LNCaP clone FGC (cell line): ENCODE measurements around the gene PSMD11.

ENCODE experiments used
- DNase-seq: peaks from one replicate; pipeline ENCODE4 v3.0.0-alpha.2; 2011; ENCODE audit warnings: low read depth
- H3K4me3 ChIP-seq: 2 replicates; pipeline ENCODE4 v1.5.1; 2011; ENCODE audit warnings: mild to moderate bottlenecking, low read depth, low read length, control low read depth
- TF ChIP-seq, protein P1 (sequence below): IDR thresholded peaks from 2 replicates; pipeline ENCODE4 v1.5.1; 2012; ENCODE audit warnings: mild to moderate bottlenecking; ENCODE audit not compliant: control insufficient read depth, insufficient read depth; ENCODE audit errors: extremely low read depth

The PSMD11 gene

DNA sequence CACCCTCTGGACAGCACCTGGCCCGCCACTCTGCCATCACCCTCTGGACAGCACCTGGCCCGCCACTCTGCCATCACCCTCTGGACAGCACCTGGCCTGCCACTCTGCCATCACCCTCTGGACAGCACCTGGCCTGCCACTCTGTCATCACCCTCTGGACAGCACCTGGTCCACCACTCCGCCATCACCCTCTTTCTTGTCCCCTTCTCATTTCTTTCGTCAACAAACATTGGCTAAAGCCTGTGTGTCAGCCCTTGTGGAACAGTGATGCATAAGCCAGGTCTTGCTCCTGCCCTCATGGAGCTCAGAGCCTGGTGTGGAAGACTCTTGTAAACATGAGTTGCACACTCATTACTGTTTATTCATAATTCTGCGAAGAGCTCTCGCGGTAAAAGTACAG lies 73.7 kb downstream of the PSMD11 start:
- H3K4me3 ChIP-seq, result no peak overlapping the region
- TF ChIP-seq, protein P1, sequence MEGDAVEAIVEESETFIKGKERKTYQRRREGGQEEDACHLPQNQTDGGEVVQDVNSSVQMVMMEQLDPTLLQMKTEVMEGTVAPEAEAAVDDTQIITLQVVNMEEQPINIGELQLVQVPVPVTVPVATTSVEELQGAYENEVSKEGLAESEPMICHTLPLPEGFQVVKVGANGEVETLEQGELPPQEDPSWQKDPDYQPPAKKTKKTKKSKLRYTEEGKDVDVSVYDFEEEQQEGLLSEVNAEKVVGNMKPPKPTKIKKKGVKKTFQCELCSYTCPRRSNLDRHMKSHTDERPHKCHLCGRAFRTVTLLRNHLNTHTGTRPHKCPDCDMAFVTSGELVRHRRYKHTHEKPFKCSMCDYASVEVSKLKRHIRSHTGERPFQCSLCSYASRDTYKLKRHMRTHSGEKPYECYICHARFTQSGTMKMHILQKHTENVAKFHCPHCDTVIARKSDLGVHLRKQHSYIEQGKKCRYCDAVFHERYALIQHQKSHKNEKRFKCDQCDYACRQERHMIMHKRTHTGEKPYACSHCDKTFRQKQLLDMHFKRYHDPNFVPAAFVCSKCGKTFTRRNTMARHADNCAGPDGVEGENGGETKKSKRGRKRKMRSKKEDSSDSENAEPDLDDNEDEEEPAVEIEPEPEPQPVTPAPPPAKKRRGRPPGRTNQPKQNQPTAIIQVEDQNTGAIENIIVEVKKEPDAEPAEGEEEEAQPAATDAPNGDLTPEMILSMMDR, result no peak
- no peak for DNase-seq

DNA sequence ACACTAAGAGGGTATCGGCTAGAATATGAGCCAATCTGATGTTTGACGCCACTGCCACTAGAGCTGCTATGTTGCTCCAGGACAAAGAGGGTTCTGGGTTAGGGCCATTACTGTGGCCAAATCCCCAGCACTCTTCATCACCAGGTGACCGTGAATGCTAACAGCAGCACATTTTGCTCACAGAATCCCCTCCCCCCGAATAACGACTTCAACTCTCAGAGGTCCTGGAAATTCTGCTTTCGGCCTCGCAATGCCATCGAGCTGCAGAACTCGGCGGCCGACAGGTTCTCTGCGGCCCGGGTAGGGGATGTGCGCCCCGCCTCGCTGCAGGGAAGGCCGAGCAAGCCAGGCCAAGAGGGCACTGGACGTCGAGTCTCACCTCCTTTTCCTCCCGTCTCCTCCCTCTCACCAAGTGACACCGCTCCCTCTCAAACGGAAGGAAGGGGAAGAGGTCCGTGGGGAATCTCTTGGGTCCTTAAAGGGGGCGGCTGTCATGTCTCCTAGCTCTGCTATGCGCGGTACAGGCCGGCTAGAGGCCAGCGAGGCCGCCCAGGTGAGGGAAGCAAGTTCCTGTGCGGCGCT lies 74.4 kb downstream of the PSMD11 start:
- TF ChIP-seq, protein P1, result no peak
- no peak for DNase-seq
- H3K4me3 ChIP-seq, result peak overlapping the region; percentile 38

DNA sequence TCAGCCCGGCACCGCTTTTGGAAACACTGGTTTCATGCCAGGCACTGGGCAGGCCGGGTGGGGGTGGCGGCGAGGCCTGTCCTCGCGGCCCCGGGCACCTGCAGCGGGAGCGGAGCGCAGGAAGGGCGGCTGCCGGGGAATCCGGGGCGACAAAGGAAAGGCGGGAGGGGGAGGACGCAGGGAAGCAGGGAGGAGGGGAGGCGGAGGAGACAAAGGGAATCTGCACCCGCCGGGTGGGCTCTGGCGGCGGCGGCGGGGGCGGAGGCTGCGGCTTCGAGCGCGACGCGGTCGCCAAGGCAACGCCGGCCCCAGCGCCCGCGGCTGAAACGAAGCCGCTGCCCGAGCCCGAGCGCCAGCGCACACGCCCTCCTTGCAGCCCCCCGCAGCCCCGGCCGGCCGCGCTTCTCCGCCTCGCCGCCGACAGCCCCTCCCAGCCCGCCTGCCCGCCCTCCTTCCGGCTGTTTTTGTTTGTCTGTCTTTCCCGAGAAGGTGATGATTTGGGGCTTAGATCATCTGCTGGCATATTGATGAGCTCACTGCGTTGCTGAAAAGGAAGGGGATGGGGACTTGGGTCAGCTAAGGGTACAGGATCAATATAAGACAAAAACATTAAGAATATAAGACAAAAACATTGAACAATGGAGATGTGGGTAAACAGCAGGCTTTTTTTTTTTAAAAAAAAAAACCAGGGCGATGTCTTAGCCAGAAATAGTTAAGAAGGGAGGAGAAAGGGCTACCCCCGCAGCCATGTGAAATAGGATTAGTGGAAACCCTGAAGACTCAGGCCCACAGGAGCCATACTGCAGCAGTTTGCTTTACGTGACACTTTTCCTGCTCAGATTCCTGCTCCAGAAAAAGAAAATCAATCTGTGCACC lies 75.2 kb downstream of the PSMD11 start:
- no peak for DNase-seq
- H3K4me3 ChIP-seq, result peak overlapping the region; percentile 38
- TF ChIP-seq, protein P1, result no peak

DNA sequence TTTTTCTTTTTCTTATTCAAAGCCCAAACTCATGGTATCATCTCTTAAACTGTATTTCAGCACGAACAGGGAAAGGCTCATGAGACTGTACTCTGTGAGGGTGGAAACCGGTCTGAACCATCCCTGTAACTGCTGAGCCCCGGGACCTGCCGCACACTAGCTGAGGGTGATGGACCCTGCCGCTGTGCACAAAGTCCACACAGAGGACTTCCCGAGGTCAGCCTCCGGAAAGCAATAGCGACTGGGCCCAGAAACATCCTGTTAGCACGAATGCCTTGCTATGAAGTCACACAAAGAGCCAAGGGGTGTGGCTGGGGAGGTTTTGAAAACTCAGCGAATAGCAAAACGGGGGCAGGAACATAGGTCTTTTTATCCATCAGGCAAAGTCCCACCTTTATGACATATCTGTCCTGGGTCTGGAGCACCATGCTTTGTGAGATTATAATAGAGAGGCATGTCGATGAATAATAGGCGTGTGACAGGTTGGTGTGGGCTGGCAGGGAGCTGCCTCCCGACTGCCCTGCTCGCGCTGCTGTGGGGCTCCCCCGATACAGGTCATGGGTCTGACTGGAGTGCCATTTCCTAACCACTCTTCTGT lies 75.9 kb downstream of the PSMD11 start:
- no peak overlapping the region for H3K4me3 ChIP-seq
- DNase-seq, result no peak
- TF ChIP-seq, protein P1, result no peak

DNA sequence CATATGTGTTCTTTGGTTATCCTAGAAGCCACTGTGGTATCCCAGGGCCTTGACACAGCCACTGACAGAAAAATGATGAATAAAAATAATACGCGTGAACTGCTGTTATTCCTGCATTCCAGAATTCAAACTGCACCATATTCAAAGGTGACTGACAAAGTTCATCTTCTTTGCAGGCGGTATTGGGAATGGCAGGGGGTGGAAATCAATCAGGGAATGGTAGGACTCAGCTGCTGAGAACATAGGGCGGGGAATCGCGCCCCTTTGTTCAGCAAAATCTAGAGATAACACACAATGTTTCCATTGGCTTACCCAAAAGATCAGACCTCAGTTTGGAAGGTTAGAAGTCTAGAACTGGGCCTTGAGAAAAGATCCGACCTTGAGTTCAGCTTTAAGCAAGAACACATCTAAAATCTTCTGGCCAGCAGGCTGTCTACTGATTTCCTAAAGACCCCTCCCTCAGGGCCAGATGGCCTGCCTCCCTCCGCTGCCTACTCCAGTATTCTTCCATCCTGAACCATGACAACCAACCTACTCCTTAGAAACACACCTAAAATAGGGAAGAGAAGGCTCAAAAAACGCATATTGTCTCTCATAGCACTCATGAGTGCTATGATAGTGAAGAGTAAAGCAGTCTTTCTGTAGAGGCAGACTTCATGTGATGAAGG lies 76.6 kb downstream of the PSMD11 start:
- TF ChIP-seq, protein P1, result no peak
- DNase-seq, result no peak
- no peak overlapping the region for H3K4me3 ChIP-seq

DNA sequence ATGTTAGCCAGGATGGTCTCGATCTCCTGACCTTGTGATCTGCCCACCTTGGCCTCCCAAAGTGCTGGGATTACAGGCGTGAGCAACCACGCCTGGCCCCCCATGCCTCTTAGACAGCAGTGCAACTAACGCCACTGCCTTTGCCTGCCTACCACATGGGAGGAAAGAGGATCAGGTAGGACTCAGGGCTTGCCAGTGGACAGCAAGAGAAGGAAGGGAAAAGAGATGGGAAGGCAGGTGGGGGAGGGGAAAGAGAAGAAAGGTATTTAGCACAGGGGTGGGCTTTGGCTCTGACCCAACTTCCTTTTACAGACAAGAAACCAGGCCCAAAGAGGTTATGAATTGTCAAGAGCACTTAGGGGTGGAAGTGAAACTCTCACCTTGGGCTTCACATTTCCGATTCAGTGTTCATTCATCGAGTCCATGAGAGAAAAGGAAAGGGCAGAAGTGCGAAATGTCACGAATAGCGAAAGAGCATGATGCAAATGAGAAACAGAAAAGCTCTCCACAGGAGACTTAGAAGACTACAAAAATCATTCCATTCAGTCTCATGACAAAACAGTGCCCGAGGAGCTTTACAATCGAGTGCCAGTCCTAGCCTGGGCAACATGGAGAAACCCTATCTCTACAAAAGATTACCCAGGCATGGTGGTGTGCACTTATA lies 78.8 kb downstream of the PSMD11 start:
- TF ChIP-seq, protein P1, result no peak
- DNase-seq, result no peak
- no peak overlapping the region for H3K4me3 ChIP-seq
